OCI-LY3 (cell line): Measurements from ENCODE around the gene SOX5.

Experiments used
- H2AFZ ChIP-seq: fragments of 200-600, 300-600 bp; shearing (Covaris generic); 2 replicates; pipeline ENCODE4 v1.6.0; 2014; ENCODE audit warnings: antibody characterized with exemption, low read depth, low read length
- H3K27ac ChIP-seq: fragments of 200-600, 300-600 bp; sonication (generic); 2 replicates; pipeline ENCODE4 v1.5.1; 2014; ENCODE audit warnings: mild to moderate bottlenecking, low read length, moderate library complexity, mixed read lengths
- H3K27me3 ChIP-seq: fragments of 200-600, 300-600 bp; sonication (generic); 2 replicates; pipeline ENCODE4 v1.6.1; 2014; ENCODE audit warnings: low read depth, low read length, mixed read lengths
- H3K36me3 ChIP-seq: fragments of 200-600, 300-600 bp; sonication (generic); replicated peaks from 2 replicates; pipeline ENCODE3; 2014; ENCODE audit warnings: low read depth, low read length, mixed read lengths
- H3K4me1 ChIP-seq: fragments of 300-600, 200-600 bp; sonication (generic); 2 replicates; pipeline ENCODE4 v1.6.1; 2014; ENCODE audit warnings: low read length, mixed read lengths
- H3K4me2 ChIP-seq: fragments of 200-600, 300-600 bp; sonication (generic); 2 replicates; pipeline ENCODE4 v1.6.1; 2014; ENCODE audit warnings: low read length, mixed read lengths
- H3K4me3 ChIP-seq: fragments of 300-600, 200-600 bp; sonication (generic); 2 replicates; pipeline ENCODE4 v1.5.1; 2014; ENCODE audit warnings: antibody characterized with exemption, mild to moderate bottlenecking, low read length, moderate library complexity
- H3K79me2 ChIP-seq: fragments of 300-600, 200-600 bp; shearing (Covaris generic); 2 replicates; pipeline ENCODE4 v1.6.1; 2014; ENCODE audit warnings: mild to moderate bottlenecking, low read length, mixed read lengths
- H3K9ac ChIP-seq: fragments of 300-600, 200-600 bp; shearing (Covaris generic); 2 replicates; pipeline ENCODE4 v1.6.0; 2014; ENCODE audit warnings: mild to moderate bottlenecking, low read length, moderate library complexity
- H3K9me3 ChIP-seq: fragments of 200-600, 300-600 bp; shearing (Covaris generic); 2 replicates; pipeline ENCODE4 v1.6.1; 2014; ENCODE audit warnings: low read length, mixed read lengths; ENCODE audit not compliant: insufficient read depth
- H4K20me1 ChIP-seq: fragments of 200-600, 300-600 bp; sonication (generic); 2 replicates; pipeline ENCODE4 v1.6.1; 2016; ENCODE audit warnings: low read length, mixed read lengths; ENCODE audit not compliant: insufficient read depth
- CTCF ChIP-seq: fragments of 200-600, 300-600 bp; sonication (generic); IDR thresholded peaks from 2 replicates; pipeline ENCODE4 v1.5.1; 2014; ENCODE audit warnings: antibody characterized with exemption, low read length, low read depth
- EZH2phosphoT487 ChIP-seq: fragments of 200-600 bp; shearing (Covaris generic); IDR thresholded peaks from 2 replicates; pipeline ENCODE4 v1.6.1; 2018; ENCODE audit warnings: antibody characterized with exemption, mixed run types, low read depth

Gene SOX5

GRCh38 chr12:23729359-23729758, 220.1 kb downstream of the SOX5 start:
- Histone ChIP-seq H3K36me3 (peaks cover 30% of the 10 kb centered on the region), H3K79me2 (no peaks in the 10 kb centered on the region), H3K4me3 (no peak overlapping the region), H3K27ac (no peak overlapping the region), H2AFZ (no peak overlapping the region), H3K9me3 (no peaks in the 10 kb centered on the region), H3K4me2 (no peak overlapping the region), H4K20me1 (0 out of 2 replicates have a peak, but pooled peaks cover 19% of the 10 kb centered on the region), H3K9ac (no peak overlapping the region), H3K4me1 (peaks cover 4% of the 10 kb centered on the region; the same call in 1 of the 2 replicates), H3K27me3 (no peaks in the 10 kb centered on the region)
- TF ChIP-seq EZH2phosphoT487 (no peak), CTCF (no peak)

- no peak for TF ChIP-seq CTCF
- no peak for TF ChIP-seq EZH2phosphoT487
- Histone ChIP-seq H3K36me3 (peaks cover 18% of the 10 kb centered on the region), H3K9me3 (no peaks in the 10 kb centered on the region), H3K4me2 (no peak overlapping the region), H3K9ac (no peak overlapping the region), H3K4me3 (no peak overlapping the region), H3K79me2 (no peaks in the 10 kb centered on the region), H3K27me3 (no peaks in the 10 kb centered on the region), H2AFZ (no peak overlapping the region), H4K20me1 (0 out of 2 replicates have a peak, but pooled peaks cover 14% of the 10 kb centered on the region), H3K27ac (no peak overlapping the region), H3K4me1 (peaks cover 4% of the 10 kb centered on the region; the same call in 1 of the 2 replicates)
Observed at GRCh38 chr12:23726646-23727045, 222.8 kb downstream of the SOX5 start.

- no peak for TF ChIP-seq EZH2phosphoT487
- TF ChIP-seq CTCF = no peak
- Histone ChIP-seq H3K4me1 (no peaks in the 10 kb centered on the region), H4K20me1 (0 out of 2 replicates have a peak, but pooled peaks cover 12% of the 10 kb centered on the region), H3K27me3 (no peaks in the 10 kb centered on the region), H3K9me3 (no peaks in the 10 kb centered on the region), H3K4me2 (no peak overlapping the region), H2AFZ (no peak overlapping the region), H3K4me3 (no peak overlapping the region), H3K79me2 (no peaks in the 10 kb centered on the region), H3K36me3 (peaks cover 8% of the 10 kb centered on the region), H3K9ac (no peak overlapping the region), H3K27ac (no peak overlapping the region)
Observed at GRCh38 chr12:23722655-23723054, 226.8 kb downstream of the SOX5 start.

GRCh38 chr12:23721268-23721667, 228.2 kb downstream of the SOX5 start:
- Histone ChIP-seq H3K4me3 (no peak overlapping the region), H2AFZ (no peak overlapping the region), H3K27me3 (no peaks in the 10 kb centered on the region), H3K27ac (no peak overlapping the region), H3K4me1 (no peaks in the 10 kb centered on the region), H3K9me3 (no peaks in the 10 kb centered on the region), H3K9ac (no peak overlapping the region), H3K36me3 (peaks cover 4% of the 10 kb centered on the region), H3K4me2 (no peak overlapping the region), H4K20me1 (0 out of 2 replicates have a peak, but pooled peaks cover 12% of the 10 kb centered on the region), H3K79me2 (no peaks in the 10 kb centered on the region)
- TF ChIP-seq EZH2phosphoT487 = no peak
- no peak for TF ChIP-seq CTCF
